Left hindlimb (tissue), 1 donor: Measurements from ENCODE around the gene AOPEP.
"Not testable (repeated sequence)": the region's sequence is repeated elsewhere in the genome, so short reads cannot be mapped to it uniquely, and the experiment has no call there.

Experiments
- DNase-seq: peaks from one replicate; pipeline ENCODE4 v3.0.0-alpha.2; 2018

AOPEP gene

DNA sequence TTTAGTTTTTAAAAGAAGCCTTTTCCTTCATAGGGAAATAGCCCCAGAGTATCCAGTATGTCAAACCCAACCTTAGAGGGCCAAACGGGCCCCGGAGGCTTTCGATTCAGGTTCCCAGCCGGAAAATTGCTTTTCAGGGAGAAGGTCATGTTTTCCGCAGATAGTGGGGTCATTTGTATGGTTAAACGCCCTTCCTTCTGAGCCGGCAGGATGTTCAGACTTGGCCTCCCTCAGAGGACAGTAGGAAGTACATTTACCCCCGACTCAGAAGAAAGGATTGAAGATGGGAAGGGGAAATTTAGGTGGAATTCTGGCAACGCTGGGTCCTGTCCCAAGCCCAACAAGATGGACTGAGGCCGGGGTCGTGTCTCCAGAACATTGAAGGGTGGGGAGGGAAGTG, 195.2 kb downstream of the AOPEP start:
- DNase-seq, result no peak

DNA sequence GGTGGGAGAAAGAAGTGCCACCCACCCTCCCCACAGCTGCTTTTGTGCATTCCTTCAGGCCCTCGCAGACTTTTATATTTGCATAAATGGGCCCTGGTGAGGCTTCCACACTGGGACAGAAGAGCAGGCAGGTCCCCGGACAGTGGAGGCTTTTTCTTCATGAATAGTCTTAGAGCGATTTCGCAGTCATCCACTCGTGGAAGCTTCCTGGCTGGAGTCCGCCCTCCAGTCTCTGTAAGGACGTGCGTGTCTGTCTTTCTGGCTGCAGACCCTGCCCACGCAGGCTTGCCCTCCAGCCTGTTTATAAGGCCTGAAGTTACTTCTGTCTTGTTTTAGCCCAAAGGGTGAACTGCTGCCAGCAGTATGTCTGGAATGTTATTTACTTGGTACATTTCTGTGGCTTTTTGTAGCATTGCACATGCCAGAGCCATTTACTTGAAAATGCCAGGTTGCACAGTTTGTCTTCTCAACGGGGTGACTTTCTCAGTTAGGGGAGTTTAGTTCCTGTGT, 195.7 kb downstream of the AOPEP start:
- DNase-seq, result peak; percentile 73

DNA sequence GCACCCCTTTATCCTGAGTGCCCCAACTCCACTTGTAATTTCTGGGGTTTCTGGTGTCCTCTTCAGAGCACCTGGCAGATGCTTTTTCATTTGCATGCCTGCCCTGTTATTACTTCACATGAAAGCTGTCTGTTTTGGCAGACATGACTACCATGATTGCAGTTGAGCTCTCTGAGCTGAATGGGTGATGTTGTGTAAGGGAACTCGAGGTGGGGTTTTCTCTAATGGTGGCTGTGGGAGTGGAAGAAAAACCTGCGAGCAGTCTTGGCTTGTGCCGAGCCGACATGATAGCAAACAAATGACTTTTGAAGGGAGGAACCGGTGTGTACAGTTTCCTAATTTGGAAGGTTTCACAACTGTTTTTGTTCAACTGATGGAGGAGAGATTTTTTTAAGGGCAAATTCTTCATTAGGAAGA, 196.2 kb downstream of the AOPEP start:
- no peak for DNase-seq

DNA sequence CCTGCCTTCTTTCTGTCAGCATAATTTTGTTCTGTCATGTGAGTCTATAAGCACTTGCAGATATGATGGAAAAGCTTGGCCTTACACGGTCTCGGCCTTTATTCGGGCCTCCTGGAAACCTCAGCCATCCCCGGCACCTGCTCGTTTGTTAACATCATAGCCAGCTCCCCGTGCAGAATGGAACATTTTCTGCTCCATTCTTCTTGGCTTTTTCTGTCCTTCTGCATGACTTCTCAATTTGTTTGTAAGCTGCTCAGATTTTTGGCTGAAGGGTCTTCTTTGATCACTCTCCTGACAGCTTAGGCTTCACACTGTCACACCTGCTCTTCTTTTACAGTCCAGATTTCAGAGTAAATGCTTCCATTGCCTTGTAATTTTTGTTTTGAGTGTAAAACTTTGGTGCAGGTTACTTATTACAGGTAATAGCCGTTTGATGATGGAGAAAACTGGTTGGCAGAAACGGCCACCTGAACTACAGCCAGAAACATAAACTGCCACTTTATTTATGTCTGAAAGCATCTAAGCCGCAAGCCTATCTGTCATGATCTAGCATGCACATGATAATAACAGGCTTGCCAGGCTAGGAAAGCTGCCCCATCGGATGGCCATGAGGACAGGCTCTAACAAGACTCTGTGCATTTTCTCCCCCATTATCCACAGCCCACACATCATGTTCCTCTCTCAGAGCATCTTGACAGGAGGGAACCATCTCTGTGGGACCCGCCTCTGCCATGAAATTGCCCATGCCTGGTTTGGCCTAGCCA, 197.0 kb downstream of the AOPEP start:
- DNase-seq, result no peak

DNA sequence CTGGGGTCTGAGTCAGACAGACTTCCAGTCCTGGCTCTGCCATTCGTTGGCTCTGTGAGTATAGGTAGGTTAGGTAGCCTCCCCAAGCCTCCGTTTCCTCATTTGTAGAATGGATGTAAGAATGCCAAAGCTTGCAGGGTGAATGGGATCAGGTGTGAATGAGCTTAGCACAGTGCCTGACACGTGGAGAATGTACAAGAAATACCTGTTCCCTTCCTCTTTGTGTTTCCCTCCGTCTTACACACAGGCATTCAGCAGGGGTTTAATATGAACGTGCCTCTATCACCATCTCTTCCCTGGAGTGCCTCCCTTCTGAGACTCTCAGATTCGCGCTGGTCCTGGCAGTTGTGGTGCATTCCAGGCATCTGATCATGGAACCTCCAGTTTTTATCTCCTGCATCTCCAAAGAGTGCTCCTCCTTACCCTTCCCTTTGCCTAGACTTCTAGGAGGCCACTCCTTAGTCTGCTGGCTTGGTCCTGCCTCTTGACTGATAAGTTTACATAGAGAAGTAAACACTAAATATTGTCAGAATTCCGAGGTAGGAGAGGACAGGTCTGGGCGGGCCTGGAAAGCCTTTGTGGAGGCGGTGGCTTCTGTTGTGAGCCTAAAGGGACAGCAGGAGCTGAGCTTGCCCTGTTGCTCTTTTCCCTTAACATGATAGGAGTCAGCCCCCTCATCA, 199.4 kb downstream of the AOPEP start:
- DNase-seq, result no peak

DNA sequence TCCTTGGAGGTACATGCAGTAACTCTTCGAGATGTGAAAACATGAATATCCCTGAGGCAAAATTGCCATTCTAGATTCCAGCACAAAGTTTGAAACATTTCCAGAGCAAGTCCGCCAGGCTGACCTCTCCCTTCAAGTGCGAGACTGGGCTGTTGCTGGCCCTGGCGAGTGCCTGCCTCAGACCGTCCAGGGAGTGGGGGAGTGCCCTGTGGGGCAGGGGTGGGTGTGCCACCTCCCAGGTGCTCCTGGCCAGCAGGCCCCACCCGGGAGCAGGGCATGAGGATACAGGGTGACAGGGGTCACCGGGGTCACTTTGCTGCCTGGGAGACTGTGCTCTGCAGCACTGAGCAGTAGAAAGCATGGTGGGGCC, 199.9 kb downstream of the AOPEP start:
- no peak for DNase-seq

DNA sequence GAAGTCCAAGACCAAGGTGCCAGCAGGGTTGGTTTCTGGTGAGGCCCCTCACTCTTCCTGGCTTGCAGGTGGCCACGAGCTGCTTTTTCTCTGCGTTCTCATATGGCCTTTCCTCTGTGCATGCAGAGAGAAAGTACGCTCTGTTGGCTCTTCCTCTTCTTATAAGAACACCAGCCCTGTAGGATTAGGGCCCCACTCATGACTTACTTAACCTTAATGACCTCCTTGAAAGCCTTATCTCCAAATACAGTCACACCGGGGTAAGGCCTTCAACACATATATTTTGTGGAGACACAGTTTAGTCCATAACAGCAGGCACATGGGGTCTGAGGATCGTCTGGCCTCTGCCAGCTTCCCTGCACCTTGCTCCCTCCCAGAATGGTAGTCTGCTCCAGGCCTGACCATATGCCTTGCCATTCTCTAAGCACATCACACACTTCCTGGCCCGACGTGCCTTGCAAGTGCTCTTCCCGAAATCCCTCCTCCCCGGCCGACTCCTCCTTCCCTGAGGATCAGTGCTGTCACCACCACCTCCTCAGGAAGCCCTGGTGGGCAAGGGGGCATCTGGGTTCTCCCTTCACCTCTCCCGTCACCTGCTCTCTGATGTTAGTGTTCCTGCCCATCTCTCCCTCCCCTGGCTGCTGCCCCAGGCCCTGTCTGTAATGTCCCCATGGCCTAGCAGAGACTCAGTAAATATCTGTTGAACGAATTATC, 200.7 kb downstream of the AOPEP start:
- no peak for DNase-seq

DNA sequence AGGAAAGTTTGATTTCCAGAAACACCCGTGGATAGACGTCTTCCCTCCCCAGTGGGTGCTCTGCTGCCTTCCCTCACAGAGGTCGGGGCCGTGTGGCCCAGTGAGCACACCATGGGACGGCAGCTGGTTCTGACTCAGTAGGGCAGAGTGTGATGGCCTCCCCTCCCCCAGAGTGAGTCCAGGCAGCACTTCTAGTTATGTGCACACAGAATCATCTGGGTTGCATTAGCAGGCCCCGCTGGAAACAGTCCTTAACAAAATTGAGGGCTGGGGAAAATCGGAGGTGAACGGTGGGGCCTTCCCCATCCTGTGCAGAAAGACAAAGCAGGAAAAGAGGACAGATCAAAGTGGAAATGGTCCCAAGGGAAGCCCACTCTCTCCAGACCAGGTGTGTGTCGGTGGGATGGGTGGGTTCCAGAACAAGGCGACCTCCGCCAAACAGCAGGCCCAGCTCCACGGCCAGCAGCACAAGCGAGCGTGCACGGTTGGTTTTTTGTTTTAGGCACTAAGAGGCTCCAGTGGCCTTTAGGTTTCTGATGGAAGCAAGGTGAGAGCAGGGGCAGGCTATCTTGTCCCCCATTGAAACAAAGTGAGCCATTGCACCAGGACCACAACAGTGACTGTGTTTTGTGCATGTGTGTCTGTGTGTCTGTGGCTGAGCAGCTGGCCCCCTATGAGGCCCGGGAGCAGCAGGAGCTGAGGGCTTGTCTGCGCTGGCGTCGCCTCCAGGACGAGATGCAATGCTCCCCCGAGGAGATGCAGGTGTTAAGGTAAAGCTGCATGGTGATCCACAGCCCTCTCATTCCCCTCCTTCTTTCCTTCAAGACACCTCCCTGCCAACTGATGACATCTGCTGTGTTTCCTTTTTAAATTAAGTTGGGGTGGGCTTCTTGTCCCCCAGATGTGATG, 201.5 kb downstream of the AOPEP start:
- no peak for DNase-seq

DNA sequence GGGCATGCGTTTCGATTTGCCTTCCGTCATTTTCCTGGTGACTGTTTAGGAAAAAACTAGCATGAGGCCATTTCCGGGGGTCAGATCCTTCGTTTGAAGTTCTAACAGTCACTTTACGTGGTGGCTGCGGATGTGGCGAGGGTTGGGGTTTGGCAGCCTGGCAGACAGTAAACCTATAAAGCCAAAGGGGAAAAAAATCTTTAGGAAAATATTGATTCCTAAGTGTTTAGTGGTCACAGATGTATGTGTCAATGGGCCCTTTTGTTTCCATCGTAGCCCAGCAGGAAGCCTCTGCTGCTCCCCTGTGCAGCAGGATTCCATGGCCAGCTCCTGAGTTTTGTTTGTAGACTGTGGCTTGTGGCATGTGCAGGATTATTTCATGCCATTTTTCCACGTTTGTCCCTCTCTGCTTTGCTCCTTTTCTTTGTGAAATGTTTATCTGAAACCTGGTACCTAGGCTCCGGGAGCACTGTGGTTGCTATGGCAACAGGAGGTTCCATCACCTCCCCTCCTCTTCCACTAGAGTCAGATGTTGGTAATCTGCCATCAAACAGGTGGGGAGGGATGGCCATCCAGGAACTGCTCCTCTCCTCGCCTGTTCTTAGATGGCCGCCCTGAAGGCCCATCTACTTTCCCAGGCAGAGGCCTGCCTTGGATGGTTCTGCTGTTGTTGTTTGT, 202.3 kb downstream of the AOPEP start:
- DNase-seq, result peak; percentile 72

DNA sequence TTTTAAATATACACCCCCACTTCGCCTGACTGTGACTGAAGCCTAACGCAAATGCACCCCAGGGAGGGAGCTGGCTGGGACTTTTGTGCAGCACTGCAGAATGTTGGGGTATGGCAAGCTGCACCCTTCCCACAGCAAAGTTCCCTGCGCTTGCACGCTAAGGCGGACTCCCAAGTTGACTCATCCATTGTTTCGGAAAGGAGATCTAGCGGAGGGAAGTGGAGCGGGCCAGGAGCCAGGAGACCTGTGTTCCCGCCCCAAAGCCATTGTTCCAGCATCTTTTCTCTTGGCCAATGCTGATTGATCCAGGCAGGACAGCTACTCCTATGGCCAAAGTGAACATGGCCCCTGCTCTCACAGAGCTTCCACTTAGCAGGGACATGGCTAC, 202.9 kb downstream of the AOPEP start:
- DNase-seq, result no peak

DNA sequence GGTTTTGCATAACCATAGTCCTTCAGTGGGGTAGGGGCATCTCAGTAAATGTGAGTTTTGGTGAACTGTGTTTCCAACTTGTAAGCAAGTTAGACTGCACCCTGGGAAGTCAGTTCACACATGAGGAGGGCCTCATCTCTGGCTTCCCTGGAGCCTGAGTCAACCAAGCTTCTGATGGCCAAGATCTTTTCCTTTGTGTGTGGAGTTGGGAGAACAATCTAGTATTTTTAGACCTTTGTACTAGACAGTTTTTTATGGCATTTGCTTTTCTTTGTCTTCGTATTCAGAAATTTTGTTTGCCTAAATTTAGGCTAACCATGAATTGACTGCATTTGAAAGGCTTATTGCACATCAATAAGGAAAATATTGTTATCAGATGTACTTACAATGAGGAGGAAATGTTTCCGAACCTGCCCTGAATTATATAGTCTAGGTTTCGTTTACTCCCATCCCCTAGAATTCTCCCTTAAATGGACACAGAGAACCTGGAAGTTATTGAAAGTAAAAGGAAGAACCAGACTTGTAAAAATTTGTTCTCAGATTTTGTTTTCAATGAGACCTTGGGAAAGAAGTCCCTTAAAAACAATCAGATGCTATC, 204.6 kb downstream of the AOPEP start:
- no peak for DNase-seq

DNA sequence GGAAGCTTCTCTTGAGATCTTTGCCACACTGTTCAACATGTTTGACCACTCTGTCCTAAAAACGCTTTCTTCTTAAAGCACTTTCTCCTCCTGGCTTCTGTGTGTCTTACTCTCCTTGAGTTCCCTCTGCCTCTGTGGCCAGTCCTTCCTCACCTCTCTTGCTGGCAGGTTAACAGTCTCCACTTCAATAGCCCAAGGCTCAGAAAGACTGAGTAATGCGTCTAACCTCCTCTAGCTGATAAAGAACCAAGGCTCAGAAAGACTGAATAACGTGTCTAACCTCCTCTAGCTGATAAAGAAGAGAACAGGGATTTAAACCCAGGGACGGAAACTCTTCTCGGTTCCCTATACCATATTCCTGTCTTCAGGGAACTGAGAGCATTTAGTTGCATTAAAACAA, 205.2 kb downstream of the AOPEP start:
- no peak for DNase-seq

DNA sequence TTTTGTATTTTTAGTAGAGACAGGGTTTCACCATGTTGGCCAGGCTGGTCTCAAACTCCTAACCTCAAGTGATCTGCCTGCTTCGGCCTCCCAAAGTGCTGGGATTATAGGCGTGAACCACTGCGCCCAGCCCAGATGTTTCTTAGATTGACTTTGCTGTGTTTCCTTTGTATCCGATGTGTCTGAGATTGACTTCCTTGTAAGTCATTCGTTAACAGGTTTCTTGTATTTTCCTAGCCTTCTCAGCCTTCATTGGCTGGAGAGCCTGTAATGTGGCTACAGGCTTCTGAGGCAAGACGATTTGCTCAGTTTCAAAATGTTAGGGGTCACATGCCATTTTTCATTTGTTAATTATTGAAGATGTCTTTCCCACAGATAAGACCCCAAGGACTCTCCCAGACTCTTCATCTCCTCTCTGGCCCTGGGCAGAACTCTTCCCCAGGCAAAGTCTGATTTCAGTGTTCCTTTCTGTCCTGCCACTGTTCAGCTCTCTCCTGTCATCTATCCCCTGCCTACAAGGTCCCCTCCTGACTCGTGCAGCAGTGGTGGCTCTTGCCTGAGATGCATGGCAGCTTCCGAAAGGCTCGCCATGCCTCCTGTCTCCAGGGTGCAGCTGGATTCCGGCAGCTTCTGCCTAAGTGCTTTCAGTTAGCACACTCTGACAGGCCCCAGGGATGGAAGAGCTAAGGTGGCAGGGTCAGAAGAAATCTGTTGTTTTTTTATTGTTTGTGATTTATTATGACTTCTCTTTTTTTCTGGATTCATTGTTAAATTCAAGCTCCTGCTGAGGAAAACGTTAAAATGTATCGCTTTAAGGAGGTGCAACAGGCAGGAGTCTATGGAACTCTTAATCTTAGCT, 206.4 kb downstream of the AOPEP start:
- DNase-seq, result no peak

DNA sequence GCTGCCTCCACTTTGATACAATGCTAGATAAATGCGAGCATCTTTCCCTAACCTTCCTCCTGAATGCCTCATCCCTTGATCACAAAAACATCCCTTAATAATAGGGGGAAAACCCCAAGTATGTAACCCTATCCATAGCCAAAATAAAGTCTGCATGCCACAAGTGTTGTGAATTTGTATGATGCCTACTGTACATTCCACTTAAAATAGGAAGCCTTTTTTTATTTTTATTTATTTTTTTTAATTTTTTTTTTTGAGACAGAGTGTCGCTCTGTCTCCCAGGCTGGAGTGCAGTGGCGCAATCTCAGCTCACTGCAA, 207.0 kb downstream of the AOPEP start:
- no peak for DNase-seq

DNA sequence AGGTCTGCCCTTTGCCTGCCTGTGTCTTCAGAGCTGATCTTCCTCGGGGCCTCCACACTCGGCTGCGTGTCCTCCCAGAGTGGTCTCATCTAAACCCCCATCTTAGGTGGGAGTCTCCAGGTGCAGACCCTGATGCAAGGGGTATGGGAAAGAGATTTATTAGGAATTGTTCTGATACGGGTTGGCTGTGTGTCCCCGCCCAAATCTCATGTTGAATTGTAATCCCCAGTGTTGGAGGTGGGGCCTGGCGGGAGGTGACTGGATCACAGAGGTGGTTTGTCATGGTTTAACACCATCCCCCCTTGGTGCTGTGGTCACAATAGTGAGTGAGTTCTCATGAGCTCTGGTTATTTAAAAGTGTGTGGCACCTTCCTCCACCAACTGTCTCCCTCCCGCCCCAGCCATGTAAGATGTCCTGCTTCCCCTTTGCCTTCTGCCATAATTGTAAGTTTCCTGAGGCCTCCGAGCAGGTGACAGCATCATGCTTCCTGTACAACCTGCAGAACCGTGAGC, 208.4 kb downstream of the AOPEP start:
- no peak for DNase-seq

DNA sequence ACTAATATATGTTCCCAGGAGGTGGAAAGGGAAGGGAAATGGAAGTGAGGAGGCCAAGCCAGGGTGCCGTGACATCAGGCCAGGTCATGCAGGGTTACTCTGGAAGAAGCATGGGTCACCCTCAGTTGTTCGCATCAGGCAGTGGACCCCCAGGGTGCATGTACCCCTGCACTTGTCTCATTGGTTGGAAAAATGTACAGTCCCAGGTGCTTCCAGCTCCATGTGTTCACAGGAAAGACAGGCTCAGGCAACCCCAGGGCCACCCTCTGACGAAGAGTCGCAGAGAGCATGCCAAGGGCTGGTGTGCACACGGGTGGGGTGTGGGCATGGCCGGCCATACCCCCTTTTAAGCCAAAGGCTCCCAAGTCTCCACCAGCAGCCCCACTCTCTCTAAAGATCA, 208.9 kb downstream of the AOPEP start:
- DNase-seq, result no peak

DNA sequence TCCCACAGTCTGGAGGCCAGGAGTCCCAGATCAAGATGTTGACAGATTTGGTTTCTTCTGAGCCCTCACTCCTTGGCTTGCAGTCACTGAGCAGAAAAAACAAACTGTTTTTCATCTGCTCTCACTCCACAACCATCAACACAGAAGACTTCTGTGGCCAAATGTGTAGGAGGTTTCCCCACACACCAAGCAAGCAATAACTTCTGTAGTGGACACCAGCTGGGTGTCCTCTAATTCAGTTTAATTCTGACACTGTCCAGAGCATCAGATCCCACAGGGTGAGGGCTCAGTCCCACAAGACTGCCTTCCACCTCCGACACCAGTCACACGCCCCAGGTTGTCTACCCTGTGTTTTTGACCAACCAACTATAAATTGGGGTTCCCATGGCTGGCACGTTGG, 209.9 kb downstream of the AOPEP start:
- DNase-seq, result no peak

DNA sequence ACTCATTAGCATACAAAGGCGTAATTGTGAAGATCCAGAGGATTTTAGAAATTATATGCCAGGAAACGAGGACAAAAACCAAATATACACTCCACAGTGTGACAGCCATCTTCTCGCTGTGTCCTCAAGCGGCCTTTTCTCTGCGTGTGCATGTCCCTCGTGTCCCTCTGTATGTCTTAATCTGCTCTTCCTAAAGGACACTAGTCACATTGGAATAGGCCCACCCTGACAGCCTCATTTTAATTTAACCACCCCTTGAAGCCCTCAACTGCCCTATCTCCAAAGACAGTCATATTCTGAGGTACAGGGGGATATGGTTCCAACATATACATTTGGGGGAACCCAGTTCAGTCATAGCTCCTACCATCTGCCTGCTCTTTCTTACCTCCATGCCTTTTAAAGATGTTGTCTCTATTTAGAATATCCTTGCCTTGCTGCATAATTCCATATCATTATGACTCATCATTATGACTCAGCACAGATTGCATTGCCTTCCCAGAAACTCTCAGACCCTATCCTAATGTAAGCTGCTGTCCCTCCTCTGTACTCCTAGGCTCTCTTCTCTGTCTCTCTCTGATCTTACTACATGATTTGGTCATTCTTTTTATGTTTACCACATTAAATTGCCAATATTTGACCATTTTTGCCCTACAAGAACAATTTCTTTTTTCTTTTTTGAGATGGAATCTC, 210.9 kb downstream of the AOPEP start:
- DNase-seq, result no peak

DNA sequence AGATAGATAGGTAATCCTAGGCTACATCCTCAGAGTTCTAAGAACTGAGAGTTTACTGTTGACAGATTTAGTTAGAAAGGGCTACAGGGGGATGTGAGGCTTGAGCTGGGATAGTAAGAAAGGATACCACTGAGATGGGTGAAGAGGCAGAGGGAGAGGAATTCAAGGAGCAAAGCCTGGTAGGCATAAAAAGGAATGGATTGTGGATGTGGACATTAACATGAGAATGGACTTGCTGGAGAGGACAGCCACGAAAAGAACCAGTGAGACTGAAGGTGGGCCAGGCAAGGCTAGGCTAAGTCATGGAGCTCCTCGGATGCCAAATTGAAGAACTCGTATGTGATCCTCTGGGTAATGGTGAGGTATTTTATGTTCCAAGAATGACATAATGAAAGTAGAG, 211.9 kb downstream of the AOPEP start:
- DNase-seq, result no peak

DNA sequence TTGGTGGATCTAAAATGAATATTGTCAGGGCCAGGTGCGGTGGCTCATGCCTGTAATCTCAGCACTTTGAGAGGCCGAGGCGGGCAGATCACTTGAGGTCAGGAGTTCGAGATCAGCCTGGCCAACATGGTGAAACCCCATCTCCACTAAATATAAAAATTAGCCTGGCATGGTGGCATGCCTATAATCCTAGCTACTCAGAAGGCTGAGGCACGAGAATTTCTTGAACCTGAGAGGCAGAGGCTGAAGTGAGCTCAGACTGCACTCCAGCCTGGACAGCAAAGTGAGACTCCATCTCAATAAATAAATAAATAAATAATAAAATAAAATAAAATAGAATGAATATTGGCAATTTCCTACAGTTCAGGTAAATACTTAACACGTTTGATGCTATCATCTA, 213.8 kb downstream of the AOPEP start:
- not testable (repeated sequence) for DNase-seq
